ENCODE results near the gene SAMSN1.

DNA sequence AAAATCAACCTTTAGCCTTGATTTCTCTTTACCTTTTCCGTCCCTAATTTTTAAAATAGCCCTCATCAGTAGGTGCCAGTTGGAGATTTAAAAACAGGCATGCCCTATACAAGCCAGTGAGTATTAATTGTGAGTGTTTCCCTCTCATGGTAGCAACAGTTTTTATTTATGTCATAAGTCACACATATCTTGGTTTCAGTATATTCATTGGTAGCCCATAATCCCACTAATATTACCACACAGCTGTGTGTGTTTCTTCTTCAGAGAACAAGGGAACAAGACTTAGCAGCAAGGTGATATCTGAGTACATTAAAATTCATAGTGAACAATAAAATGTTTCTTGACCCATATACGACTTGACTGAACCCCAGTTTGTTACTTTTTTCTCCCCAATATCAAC, 94.6 kb downstream of the SAMSN1 start:
- TF ChIP-seq POLR2A (IDR thresholded peaks at IDR 0.05): no peak
- TF ChIP-seq, protein P1, sequence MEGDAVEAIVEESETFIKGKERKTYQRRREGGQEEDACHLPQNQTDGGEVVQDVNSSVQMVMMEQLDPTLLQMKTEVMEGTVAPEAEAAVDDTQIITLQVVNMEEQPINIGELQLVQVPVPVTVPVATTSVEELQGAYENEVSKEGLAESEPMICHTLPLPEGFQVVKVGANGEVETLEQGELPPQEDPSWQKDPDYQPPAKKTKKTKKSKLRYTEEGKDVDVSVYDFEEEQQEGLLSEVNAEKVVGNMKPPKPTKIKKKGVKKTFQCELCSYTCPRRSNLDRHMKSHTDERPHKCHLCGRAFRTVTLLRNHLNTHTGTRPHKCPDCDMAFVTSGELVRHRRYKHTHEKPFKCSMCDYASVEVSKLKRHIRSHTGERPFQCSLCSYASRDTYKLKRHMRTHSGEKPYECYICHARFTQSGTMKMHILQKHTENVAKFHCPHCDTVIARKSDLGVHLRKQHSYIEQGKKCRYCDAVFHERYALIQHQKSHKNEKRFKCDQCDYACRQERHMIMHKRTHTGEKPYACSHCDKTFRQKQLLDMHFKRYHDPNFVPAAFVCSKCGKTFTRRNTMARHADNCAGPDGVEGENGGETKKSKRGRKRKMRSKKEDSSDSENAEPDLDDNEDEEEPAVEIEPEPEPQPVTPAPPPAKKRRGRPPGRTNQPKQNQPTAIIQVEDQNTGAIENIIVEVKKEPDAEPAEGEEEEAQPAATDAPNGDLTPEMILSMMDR (IDR thresholded peaks at IDR 0.05): no peak

Measured in body of pancreas (tissue), 4 donors.